NB4 (cell line): ENCODE results near the gene RRAD.

ENCODE experiments used
- CTCF ChIP-seq: IDR thresholded peaks from one replicate; pipeline ENCODE4 v1.5.1; 2012; ENCODE audit warnings: low read depth, low read length
- POLR2A ChIP-seq: IDR thresholded peaks from 2 replicates; pipeline ENCODE4 v1.6.1; 2011; ENCODE audit warnings: mild to moderate bottlenecking; ENCODE audit not compliant: insufficient read length; ENCODE audit errors: extremely low read depth

GRCh38 chr16:66946974-66947301 lies 21.6 kb upstream of the RRAD start:
- TF ChIP-seq POLR2A = no peak
- no peak for TF ChIP-seq CTCF
